ENCODE data around the gene NINJ2. TPM values are rescaled to one million over a fixed set of nuclear protein-coding genes. Genes with fewer than 3 reads are reported as not detected.
"Not testable (repeated sequence)": the region's sequence is repeated elsewhere in the genome, so short reads cannot be mapped to it uniquely, and the experiment has no call there.

Gene NINJ2
- total RNA-seq, 2 experiments from 2014 or later, result 2.2 to 2.5 TPM

DNA sequence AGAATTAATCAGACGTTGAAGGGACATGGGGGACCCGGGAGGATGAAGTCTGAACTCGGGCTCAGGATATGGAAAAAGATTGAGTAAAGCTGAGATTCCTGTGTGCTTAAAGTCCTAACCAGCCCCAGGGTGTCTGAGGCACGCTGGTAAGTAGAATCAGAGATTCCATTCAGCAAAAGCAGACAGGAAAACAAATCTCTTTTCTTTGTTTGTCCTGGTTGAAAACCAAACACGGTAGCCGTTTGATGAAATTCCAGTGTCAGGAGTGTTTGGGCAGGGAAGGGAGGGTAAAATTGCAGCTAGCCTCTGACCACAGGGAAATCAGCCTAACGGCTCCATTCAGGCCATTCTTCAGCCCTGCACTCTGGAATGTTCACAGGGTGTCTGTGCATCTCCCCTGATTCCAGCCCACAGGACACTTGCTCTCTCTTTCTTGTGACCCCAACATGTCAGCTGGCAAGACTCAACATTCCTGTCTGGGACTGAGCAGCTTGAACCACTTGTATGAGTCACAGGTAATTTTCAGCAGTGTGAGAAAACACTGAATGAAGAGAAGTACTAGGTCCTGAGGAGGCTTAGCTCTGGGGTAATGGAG lies 31.0 kb downstream of the NINJ2 start:
- intact Hi-C loops (cut with micrococcal nuclease), result no loop called here
- DNase-seq (no peak), ATAC-seq (peak; percentile 34)
- Mint-ChIP-seq H3K27ac (peak overlapping the region; percentile 79), H3K27me3 (no peaks in the 10 kb centered on the region), H3K36me3 (ENCODE audit: low read depth) (peaks cover 5% of the 10 kb centered on the region), H3K4me3 (peak overlapping the region; percentile 86), H3K9me3 (no peaks in the 10 kb centered on the region), H3K4me1 (ENCODE audit: low read depth) (peaks cover 32% of the 10 kb centered on the region)
- ChIA-PET CTCF (interaction anchor here (0.9 to 3.0 kb wide), 5 partner anchors 10 to 461 kb away, joined by 3 to 9 read pairs (median 4); no protein-coding TSS in a partner anchor), POLR2A (interaction anchor here (1.0 to 1.4 kb wide), 5 partner anchors 9 to 119 kb away, joined by 3 to 5 read pairs (median 4); no protein-coding TSS in a partner anchor)
- TF ChIP-seq CTCF (IDR thresholded peaks at IDR 0.05), result no peak

- H3K4me1 Mint-ChIP-seq (ENCODE audit: low read depth), result peaks cover 28% of the 10 kb centered on the region
- CTCF ChIA-PET, result interaction anchor here (1.2 to 3.0 kb wide), 6 partner anchors 11 to 183 kb away, joined by 4 to 12 read pairs (median 6); no protein-coding TSS in a partner anchor
- no peaks in the 10 kb centered on the region for H3K27me3 Mint-ChIP-seq
- no peaks in the 10 kb centered on the region for H3K9me3 Mint-ChIP-seq
- DNase-seq (peak; percentile 82), ATAC-seq (peak; percentile 97)
- intact Hi-C loops (cut with micrococcal nuclease), result no loop called here
- H3K4me3 Mint-ChIP-seq, result peak overlapping the region; percentile 86
- TF ChIP-seq CTCF (IDR thresholded peaks at IDR 0.05), result no peak
- peaks cover 5% of the 10 kb centered on the region for H3K36me3 Mint-ChIP-seq (ENCODE audit: low read depth)
- peak overlapping the region; percentile 93 for H3K27ac Mint-ChIP-seq
- POLR2A ChIA-PET, result interaction anchor here (0.8 to 2.2 kb wide), 8 partner anchors 8 to 120 kb away, joined by 3 to 8 read pairs (median 4); partner anchors contain the start of gene WNK1
These were observed 32.3 kb downstream of the NINJ2 start for GRCh38 chr12:630656-631632.

DNA sequence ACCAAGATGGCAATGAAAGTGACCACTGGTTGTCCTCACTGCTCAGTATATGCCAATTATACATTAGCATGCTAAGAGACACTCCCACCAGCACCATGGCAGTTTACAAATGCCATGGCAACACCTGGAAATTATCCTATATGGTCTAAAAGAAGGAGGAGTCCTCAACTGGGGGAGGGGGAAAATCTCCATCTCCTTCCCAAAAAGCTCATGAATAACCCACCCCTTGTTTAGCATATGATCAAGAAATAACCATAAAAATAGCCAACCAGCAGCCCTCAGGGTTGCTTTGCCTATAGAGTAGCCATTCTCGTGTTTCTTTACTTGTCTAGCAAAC lies 34.5 kb downstream of the NINJ2 start:
- H3K27ac Mint-ChIP-seq; ATAC-seq; CTCF ChIA-PET; H3K9me3 Mint-ChIP-seq; H3K36me3 Mint-ChIP-seq (ENCODE audit: low read depth); DNase-seq; POLR2A ChIA-PET; intact Hi-C loops (cut with micrococcal nuclease); H3K4me3 Mint-ChIP-seq; H3K27me3 Mint-ChIP-seq: not testable (repeated sequence)
- peaks cover 32% of the 10 kb centered on the region for H3K4me1 Mint-ChIP-seq (ENCODE audit: low read depth)

DNA sequence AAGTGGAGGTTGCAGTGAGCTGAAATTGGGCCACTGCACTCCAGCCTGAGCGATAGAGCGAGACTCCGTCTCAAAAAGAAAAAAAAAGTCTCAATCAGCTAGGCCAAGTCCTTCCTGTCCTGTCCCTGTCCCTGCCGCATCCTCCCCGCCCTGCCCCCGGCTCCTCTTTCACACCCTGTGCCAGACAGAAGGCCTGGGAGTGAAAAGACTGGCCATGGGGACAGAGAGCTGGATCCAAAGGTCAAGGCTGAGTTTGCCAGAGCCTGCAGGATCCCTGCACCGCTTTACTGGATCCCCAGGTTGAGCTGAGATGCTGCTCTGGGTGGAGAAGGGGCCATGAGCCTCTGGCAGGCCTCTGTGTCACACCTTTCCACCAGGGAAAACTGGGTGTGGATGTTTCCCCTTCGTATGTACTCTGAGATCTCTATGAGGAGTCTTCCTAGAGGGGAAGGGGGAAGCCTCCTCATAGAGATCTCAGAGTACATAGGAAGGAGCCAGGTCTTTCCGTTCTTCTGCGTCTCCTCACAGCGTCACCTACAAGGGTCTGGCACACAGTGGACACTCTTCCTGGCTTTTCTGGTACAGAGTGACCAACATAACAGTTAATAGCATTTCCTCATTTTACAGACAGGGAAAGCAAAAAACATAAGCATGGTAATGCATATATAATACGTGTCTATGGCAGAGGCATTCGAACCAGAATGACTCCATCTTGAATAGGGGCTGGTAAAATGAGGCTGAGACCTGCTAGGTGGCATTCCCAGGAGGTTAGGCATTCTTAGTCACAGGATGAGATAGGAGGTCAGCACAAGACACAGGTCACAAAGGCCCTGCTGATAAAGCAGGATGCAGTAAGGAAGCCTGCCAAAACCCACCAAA lies 35.1 kb downstream of the NINJ2 start:
- Mint-ChIP-seq H3K36me3 (ENCODE audit: low read depth) (peaks cover 5% of the 10 kb centered on the region), H3K27me3 (no peaks in the 10 kb centered on the region), H3K9me3 (no peaks in the 10 kb centered on the region), H3K4me1 (ENCODE audit: low read depth) (peaks cover 37% of the 10 kb centered on the region), H3K27ac (no peak overlapping the region), H3K4me3 (no peak overlapping the region)
- ChIA-PET CTCF (interaction anchor here (1.4 to 2.7 kb wide), 2 partner anchors 14 to 123 kb away, joined by 3 to 9 read pairs; partner anchors contain the start of gene WNK1), POLR2A (interaction anchor here (2.3 kb wide), 1 partner anchor 13 kb away, joined by 5 read pairs; no protein-coding TSS in a partner anchor)
- intact Hi-C loops (cut with micrococcal nuclease), result no loop called here
- DNase-seq (no peak), ATAC-seq (no peak)
- no peak for TF ChIP-seq CTCF (IDR thresholded peaks at IDR 0.05)

DNA sequence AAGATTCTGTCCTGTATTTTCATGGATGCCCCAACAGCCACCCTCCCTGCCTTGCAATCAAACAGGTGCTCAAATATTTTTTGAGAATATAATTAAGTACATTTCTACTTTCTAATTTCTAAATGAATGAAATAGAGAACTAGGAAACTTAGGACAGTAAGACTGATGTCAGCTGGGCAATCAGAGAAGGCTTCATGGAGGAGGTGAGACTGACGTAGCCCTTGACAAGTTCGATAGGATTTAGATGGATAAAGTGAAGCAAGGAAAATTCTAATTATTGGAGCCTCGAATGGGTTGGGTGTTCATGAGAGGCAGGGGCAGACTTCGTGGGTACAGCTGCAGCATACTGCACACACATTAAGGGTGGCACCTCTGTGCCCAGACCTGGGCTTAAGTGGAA lies 36.0 kb downstream of the NINJ2 start:
- POLR2A ChIA-PET, result interaction anchor here (2.3 kb wide), 1 partner anchor 12 kb away, joined by 5 read pairs; no protein-coding TSS in a partner anchor
- ATAC-seq (no peak), DNase-seq (no peak)
- peaks cover 5% of the 10 kb centered on the region for H3K36me3 Mint-ChIP-seq (ENCODE audit: low read depth)
- H3K27me3 Mint-ChIP-seq, result no peaks in the 10 kb centered on the region
- H3K9me3 Mint-ChIP-seq, result no peaks in the 10 kb centered on the region
- no peak overlapping the region for H3K4me3 Mint-ChIP-seq
- TF ChIP-seq CTCF (IDR thresholded peaks at IDR 0.05), result no peak
- no peak overlapping the region for H3K27ac Mint-ChIP-seq
- CTCF ChIA-PET, result interaction anchor here (1.4 to 2.7 kb wide), 3 partner anchors 13 to 124 kb away, joined by 3 to 10 read pairs (median 9); partner anchors contain the start of gene WNK1
- intact Hi-C loops (cut with micrococcal nuclease), result no loop called here
- H3K4me1 Mint-ChIP-seq (ENCODE audit: low read depth), result peaks cover 38% of the 10 kb centered on the region
